Thymus (tissue), 11 donors: Measurements from ENCODE around the gene C19orf67. TPM values are rescaled to one million over a fixed set of nuclear protein-coding genes. Genes with fewer than 3 reads are reported as not detected.

ENCODE experiments used
- DNase-seq, 9 donors: peaks; one replicate each; pipeline ENCODE4 v3.0.0-alpha.2; 2013; ENCODE audit warnings: low spot score in 9 of 9, low read depth in 6 of 9, missing footprints in 1 of 9
- H3K27ac ChIP-seq, 2 donors: one replicate each; pipeline ENCODE4 v1.5.1; 2013; ENCODE audit warnings: control low read depth in 1 of 2, low read depth in 1 of 2, low read length in 1 of 2, mild to moderate bottlenecking in 1 of 2, moderate library complexity in 1 of 2
- H3K27me3 ChIP-seq, 2 donors: one replicate each; pipeline ENCODE4 v1.5.1; 2013; ENCODE audit warnings: low read length in 1 of 2; ENCODE audit not compliant: control insufficient read depth in 2 of 2, insufficient read depth in 1 of 2
- H3K36me3 ChIP-seq, 2 donors: one replicate each; pipeline ENCODE4 v1.5.1; 2013; ENCODE audit warnings: low read length in 1 of 2, mild to moderate bottlenecking in 1 of 2, moderate library complexity in 1 of 2; ENCODE audit not compliant: control insufficient read depth in 2 of 2, insufficient read depth in 2 of 2
- H3K4me1 ChIP-seq, 2 donors: one replicate each; pipeline ENCODE4 v1.5.1; 2013; ENCODE audit warnings: low read length in 2 of 2; ENCODE audit not compliant: control insufficient read depth in 2 of 2, insufficient read depth in 2 of 2
- H3K4me3 ChIP-seq, 2 donors: one replicate each; pipeline ENCODE4 v1.5.1; 2013; ENCODE audit warnings: low read length in 2 of 2, control low read depth in 1 of 2, mild to moderate bottlenecking in 1 of 2
- H3K9me3 ChIP-seq, 2 donors: one replicate each; pipeline ENCODE4 v1.5.1; 2013; ENCODE audit warnings: low read length in 1 of 2, mild to moderate bottlenecking in 1 of 2; ENCODE audit not compliant: control insufficient read depth in 2 of 2, insufficient read depth in 1 of 2
- WGBS: extraction: QIAGEN DNeasy Blood & Tissue Kit; methylation state at CpG from one replicate; pipeline ENCODE4 v1.1.7; 2013; 5-methylcytosine and 5-hydroxymethylcytosine counted together
- polyA plus RNA-seq: library from polyadenylated mRNA; stranded (reverse); fragments of 200-250 nt; gene quantifications from one replicate; pipeline ENCODE4 v1.2.3, GENCODE V29; 2013
- total RNA-seq: library from RNA; stranded (reverse); fragments of 120-200 nt; gene quantifications from one replicate; pipeline ENCODE4 v1.2.4, GENCODE V29; 2013
- donor health status: healthy.

Gene C19orf67
- total and polyA plus RNA-seq, 2 donors, result 0.18 TPM; not detected in 1

DNA sequence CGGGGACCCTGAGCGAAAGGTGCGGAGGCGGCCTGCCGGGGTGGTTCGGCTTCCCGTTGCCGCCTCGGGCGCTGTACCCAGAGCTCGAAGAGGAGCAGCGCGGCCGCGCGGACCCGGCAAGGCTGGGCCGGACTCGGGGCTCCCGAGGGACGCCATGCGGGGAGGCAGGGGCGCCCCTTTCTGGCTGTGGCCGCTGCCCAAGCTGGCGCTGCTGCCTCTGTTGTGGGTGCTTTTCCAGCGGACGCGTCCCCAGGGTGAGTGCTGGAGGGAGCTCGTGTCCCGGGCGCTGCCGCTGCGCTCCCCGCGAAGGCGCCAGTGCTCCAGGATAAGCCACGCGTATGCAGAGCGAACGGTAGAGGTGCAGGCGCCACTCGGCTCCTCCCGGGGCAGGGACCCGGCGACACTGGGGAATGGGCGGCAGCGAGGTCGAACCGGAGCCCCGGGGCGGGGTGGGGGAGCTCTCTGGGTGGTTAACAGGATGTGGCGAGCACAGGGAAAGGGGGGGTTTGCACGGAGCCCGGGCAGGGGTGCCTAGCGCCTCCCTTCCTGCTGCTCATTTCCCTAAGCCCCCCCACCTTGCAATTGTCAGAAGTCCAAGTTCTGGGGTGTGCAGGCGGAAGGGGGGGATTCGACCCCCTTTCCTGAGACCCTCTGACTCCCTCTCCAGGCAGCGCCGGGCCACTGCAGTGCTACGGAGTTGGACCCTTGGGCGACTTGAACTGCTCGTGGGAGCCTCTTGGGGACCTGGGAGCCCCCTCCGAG is 53.7 kb downstream of the C19orf67 start, which contains the start of gene IL27RA:
Gene IL27RA (plus strand): TSS at position 44 of the 762 bp plus-strand sequence. CDS start 111 bp downstream, at position 155.
- Histone ChIP-seq H3K36me3 (peaks cover 0 to 7% of the 10 kb centered on the region in 2 donors), H3K4me3 (peak within 1 kb of the TSS; percentile 68 to 85), H3K27me3 (peaks cover 0 to 12% of the 10 kb centered on the region in 2 donors), H3K9me3 (no peaks in the 10 kb centered on the region), H3K4me1 (peaks cover 0 to 16% of the 10 kb centered on the region in 2 donors), H3K27ac (peak within 1 kb of the TSS; percentile 88 to 96)
- WGBS, result under 1% methylated on average over 63 of the region's 63 CpGs
- peak; percentile 62 to 90 (median 73) for DNase-seq

Other genes with a start within 250 kb of the C19orf67 start
- gene NANOS3, start 208.6 kb downstream of the C19orf67 start, total RNA-seq, result 1.4 TPM
- gene NANOS3, start 208.6 kb downstream of the C19orf67 start, polyA plus RNA-seq, result 2.6 TPM
- 1.5 TPM for gene BRME1, start 179.7 kb downstream of the C19orf67 start, total RNA-seq
- gene BRME1, start 179.7 kb downstream of the C19orf67 start, polyA plus RNA-seq, result 2.0 TPM
- 5.8 TPM for gene CC2D1A, start 179.6 kb downstream of the C19orf67 start, total RNA-seq
- 26.7 TPM for gene CC2D1A, start 179.6 kb downstream of the C19orf67 start, polyA plus RNA-seq
- 0.09 TPM for gene PODNL1, start 147.4 kb downstream of the C19orf67 start, total RNA-seq
- 0.94 TPM for gene PODNL1, start 147.4 kb downstream of the C19orf67 start, polyA plus RNA-seq
- gene DCAF15, start 133.3 kb downstream of the C19orf67 start, total RNA-seq, result 24.0 TPM
- gene DCAF15, start 133.3 kb downstream of the C19orf67 start, polyA plus RNA-seq, result 95.4 TPM
- 1.2 TPM for gene RFX1, start 79.5 kb downstream of the C19orf67 start, total RNA-seq
- 5.7 TPM for gene RFX1, start 79.5 kb downstream of the C19orf67 start, polyA plus RNA-seq
- gene RLN3, start 57.6 kb downstream of the C19orf67 start, total RNA-seq, result not detected
- 0.18 TPM for gene RLN3, start 57.6 kb downstream of the C19orf67 start, polyA plus RNA-seq
- gene IL27RA, start 54.0 kb downstream of the C19orf67 start, total RNA-seq, result 37.6 TPM
- gene IL27RA, start 54.0 kb downstream of the C19orf67 start, polyA plus RNA-seq, result 19.1 TPM
- not detected for gene PALM3, start 23.7 kb downstream of the C19orf67 start, total RNA-seq
- 0.18 TPM for gene PALM3, start 23.7 kb downstream of the C19orf67 start, polyA plus RNA-seq
- 0.94 TPM for gene MISP3, start 13.0 kb downstream of the C19orf67 start, total RNA-seq
- gene MISP3, start 13.0 kb downstream of the C19orf67 start, polyA plus RNA-seq, result 2.9 TPM
- gene SAMD1, start 5.0 kb upstream of the C19orf67 start, total RNA-seq, result 44.9 TPM
- 43.6 TPM for gene SAMD1, start 5.0 kb upstream of the C19orf67 start, polyA plus RNA-seq
- gene PRKACA, start 32.0 kb upstream of the C19orf67 start, total RNA-seq, result 10.2 TPM
- 36.8 TPM for gene PRKACA, start 32.0 kb upstream of the C19orf67 start, polyA plus RNA-seq
- gene ASF1B, start 50.8 kb upstream of the C19orf67 start, total RNA-seq, result 36.1 TPM
- gene ASF1B, start 50.8 kb upstream of the C19orf67 start, polyA plus RNA-seq, result 2.9 TPM
- gene ADGRL1, start 120.4 kb upstream of the C19orf67 start, total RNA-seq, result 3.6 TPM
- gene ADGRL1, start 120.4 kb upstream of the C19orf67 start, polyA plus RNA-seq, result 8.4 TPM